HG03135 (cell line): ENCODE measurements around the gene USP46.

Experiments used
- ATAC-seq: cut with Tn5 transposase; IDR thresholded peaks from one replicate; pipeline ENCODE4 v1.9.1; 2021; ENCODE audit warnings: mild to moderate bottlenecking, moderate library complexity; ENCODE audit not compliant: unreplicated experiment

The USP46 gene

GRCh38 chr4:52659001-52659721 lies at the start of gene USP46:
Gene USP46 (minus strand): TSS chr4:52659301. CDS start chr4:52659150, 151 bp downstream.
- peak; percentile 90 for ATAC-seq

- no peak for ATAC-seq
These were observed 45.6 kb upstream of the USP46 start for GRCh38 chr4:52704661-52705060.

DNA sequence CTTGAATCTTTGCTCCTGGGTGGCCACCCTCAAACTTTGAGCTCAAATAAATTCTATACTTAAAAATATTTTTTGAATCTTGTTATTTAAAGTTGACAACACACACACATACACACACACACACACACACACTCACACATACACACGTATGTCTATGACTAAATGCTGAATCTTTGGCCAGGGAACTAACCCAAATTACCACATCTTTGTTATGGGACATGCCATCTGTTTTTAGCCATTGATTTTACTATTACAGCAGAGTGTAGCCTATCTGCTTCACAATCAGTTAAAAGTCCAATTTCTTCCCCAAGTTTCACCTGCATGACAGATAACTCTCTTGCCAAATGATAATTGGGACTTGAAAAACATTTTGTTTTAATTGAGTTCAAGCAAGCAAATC lies 45.0 kb upstream of the USP46 start:
- ATAC-seq: no peak

- peak; percentile 88 for ATAC-seq
These were observed 42.1 kb upstream of the USP46 start for GRCh38 chr4:52701207-52701606.

DNA sequence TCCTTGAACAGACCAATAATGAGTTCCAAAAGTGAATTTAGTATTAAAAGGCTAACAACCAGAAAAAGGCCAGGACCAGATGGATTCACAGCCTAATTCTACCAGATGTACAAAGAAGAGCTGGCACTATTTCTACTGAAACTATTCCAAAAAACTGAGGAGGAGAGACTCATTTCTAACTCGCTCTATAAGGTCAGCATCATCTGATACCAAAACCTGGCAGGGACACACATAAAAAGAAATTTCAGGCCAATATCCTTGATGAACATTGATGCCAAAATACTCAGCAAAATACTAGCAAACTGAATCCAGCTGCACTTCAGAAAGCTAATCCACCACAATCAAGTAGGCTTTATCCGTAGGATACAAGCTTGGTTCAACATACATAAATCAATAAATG lies 35.8 kb upstream of the USP46 start:
- no peak for ATAC-seq

DNA sequence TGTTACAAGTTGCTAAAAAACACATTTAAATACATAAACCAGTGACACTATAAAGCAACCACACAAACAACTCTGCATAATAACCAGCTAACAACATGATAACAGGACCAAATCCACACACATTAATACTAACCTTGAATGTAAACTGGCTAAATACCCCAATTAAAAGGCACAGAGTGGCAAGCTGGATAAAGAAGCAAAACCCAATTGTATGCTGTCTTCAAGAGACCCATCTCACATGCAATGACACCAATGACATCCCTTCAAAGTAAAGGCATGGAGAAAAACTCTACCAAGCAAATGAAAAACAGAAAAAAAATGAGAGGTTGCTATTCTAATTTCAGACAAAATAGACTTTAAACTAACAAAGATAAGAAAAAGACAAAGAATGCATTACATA lies 34.4 kb upstream of the USP46 start:
- no peak for ATAC-seq

GRCh38 chr4:52689096-52689495 lies 30.0 kb upstream of the USP46 start:
- no peak for ATAC-seq

GRCh38 chr4:52687696-52688095 lies 28.6 kb upstream of the USP46 start:
- ATAC-seq: no peak

GRCh38 chr4:52685316-52685715 lies 26.2 kb upstream of the USP46 start:
- no peak for ATAC-seq

DNA sequence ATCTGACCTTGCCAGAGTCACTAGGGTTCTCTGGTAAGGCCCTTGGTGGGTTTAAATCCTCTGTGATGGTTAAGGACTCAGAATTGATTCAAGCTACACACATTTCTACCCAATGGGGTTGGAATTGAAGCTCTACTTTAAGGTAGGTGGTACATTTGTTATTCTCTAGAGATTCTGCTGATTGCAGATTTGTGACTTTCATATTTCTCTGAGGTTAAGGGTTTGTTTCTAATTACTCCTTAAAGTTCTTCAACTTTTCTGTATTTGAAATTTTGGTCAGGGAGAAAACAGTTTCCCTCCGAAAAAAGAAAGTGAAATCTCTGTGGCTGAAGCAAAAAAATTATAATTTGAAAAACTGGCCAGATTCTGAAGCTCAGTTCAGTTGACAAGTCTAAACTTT lies 25.8 kb upstream of the USP46 start:
- no peak for ATAC-seq

DNA sequence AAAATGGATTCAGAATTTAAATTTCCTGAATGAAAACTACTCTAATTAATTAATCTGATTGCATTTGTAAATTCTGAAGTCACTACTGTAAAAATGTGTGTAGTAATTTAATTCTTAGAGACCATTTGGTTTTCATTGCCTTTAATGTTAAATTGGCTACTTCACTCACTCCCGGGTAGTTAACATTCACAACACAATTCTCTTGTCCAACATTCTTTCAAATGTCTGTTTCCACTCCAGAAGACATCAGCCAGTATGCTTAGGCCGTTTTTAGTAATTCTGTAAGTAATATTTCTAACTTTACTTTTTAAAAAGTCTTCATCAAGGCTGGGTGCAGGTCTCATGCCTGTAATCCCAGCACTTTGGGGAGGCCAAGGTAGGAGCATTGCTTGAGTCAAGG lies 21.3 kb upstream of the USP46 start:
- no peak for ATAC-seq

- ATAC-seq: no peak
These were observed 17.4 kb upstream of the USP46 start for GRCh38 chr4:52676536-52676935.

GRCh38 chr4:52675111-52675510 lies 16.0 kb upstream of the USP46 start:
- no peak for ATAC-seq

DNA sequence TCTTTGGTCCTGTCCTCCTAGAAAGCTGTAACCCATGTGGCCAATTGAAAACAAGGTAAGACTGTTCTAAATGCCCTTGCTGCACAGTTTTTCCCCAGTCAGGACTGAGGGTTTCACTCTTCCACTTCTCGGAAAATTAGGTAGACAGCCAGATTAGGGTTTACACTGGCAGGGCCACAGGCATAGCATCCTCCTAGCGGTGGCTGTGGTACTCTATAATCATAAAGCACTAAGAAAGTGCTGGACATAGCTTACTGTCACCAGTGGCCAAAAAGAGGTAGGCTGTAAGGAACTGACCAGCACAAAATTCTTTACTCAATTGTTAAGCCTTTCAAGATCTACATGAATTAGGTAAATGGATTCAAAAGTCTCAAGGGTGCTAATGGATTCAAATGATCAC lies 11.6 kb upstream of the USP46 start:
- ATAC-seq: no peak

- ATAC-seq: no peak
These were observed 11.0 kb upstream of the USP46 start for GRCh38 chr4:52670121-52670520.

DNA sequence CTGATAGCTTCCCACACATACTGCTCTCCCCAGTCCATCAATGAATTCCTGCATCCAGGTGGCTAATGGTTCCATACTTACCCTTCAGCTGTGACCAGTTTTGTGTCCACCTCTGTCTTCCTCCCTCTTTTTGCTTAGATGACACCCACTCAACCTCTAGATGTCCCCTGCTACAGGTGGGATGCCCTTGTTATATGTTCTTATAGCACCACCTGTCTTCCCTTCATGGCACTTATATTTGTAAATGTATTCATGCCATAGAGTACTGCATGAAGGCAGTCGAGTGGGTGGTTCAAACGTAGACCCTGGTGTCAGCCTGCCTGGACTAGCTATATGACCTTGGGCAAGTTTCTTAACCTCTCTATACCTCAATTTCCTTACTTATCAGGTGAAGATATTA lies 6.5 kb upstream of the USP46 start:
- ATAC-seq: peak; percentile 76

GRCh38 chr4:52664479-52664878 lies 5.4 kb upstream of the USP46 start:
- ATAC-seq: no peak

DNA sequence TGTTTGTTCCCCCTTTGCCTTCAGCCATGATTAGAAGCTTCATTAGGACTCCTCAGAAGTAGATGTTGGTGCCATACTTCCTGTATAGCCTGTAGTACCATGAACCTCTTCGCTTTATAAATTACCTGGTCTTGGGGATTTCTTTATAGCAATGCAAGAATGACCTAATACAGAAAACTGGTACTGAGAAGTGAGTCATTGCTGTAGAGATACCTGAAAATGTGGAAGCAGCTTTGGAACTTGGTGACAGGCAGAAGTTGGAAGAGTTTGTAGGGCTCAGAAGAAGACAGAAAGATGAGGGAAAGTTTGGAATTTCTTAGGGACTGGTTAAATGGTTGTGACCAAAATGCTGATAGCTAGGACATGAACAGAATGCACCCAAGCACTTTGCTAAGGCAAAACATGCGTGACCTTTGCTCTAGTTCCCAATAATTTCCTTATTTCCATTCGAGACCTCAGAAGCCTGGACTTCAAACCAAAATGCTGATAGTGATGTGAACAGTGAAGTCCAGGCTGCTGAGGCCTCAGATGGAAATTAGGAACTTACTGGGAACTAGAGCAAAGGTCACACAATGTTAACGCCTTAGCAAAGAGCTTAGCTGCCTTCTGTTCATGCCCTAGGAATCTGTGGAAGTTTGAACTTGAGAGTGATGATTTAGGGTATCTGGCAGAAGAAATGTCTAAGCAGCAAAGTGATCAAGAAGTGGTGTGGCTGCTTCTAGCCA lies 3.0 kb upstream of the USP46 start:
- no peak for ATAC-seq

DNA sequence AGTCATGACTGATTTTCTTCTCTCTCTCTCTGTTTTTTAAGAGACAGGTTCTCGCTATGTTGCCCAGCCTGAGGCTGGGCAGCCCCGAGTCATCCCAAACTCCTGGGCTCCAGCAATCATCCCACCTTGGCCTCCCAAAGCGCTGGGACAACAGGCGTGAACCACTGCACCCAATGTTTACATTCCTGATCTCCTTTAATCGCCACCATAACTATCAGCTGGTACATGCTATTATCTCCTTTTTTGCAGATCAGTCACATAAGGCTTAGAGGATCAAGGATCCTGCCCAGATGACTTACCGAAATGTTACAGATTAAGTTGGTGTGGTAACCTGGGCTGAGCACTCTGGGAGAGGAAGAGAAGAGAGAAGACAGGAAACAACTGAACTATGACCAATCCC lies 1.5 kb upstream of the USP46 start:
- no peak for ATAC-seq

- ATAC-seq: peak; percentile 29
These were observed 691 bp upstream of the USP46 start for GRCh38 chr4:52659722-52660261.

GRCh38 chr4:52658641-52659000 lies 480 bp downstream of the USP46 start:
- ATAC-seq: peak; percentile 19
